ACHN (cell line): ENCODE measurements around the gene ARPP21.
"Not testable (repeated sequence)": the region's sequence is repeated elsewhere in the genome, so short reads cannot be mapped to it uniquely, and the experiment has no call there.

Experiments
- DNase-seq: peaks from one replicate; pipeline ENCODE4 v3.0.0-alpha.2; 2015
- in situ Hi-C: cut with HindIII; loops from 2 replicates; pipeline ENCODE4 v1.10.0; 2017; ENCODE audit warnings: low sequenced_read_pairs, low pct_ligation_motif_present, low pct_unique_long_range_greater_than_20kb

ARPP21 gene

DNA sequence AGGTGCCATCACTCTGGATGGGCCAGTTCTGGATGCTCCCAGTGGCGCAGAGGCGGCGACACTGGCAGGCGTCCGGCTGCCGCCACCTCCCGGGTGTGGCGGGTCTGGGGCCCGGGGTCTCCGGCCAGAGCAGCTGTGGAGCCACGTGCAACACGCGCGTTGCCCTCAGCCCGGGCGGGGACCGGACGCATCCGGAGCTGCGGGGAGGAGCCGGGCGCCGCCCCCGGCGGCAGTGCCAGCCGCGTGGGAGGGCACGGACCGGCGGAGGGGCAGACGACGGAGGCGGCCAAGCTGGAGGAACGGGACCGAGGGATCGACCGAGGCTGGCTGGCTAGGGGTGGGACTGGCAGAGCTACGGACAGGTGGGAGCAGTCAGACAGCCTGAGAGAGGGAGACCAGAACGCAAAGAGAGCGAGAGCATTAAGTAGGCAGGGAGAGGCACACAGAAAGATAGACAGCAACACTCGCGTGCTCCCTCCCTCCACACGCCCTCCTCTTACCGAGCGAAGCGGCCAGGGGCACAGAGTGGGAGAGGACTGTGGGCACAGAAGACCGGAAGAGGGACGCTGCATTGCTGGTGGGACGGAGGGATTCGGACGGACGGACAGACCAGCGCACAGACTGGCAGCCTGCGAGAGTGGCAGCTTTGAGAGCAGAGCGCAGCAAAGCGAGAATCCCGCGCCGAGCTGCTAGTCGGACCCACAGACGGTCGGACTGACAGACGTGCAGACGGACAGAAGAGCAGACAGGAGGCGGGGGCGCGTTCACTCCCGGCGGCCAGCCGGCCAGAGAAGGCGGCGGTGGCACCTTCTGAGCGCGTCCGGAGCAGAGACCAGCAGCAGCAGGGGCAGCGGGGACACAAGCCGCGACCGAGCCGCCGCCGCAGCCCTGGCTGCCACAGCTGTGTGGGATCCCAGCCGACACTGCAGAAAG, at the start of gene ARPP21:
Gene ARPP21 (plus strand): TSS at position 272 of the 933 bp plus-strand sequence. CDS start 42,227 bp downstream, outside the sequence.
- in situ Hi-C loops, result no loop called here
- DNase-seq, result peak; percentile 27

DNA sequence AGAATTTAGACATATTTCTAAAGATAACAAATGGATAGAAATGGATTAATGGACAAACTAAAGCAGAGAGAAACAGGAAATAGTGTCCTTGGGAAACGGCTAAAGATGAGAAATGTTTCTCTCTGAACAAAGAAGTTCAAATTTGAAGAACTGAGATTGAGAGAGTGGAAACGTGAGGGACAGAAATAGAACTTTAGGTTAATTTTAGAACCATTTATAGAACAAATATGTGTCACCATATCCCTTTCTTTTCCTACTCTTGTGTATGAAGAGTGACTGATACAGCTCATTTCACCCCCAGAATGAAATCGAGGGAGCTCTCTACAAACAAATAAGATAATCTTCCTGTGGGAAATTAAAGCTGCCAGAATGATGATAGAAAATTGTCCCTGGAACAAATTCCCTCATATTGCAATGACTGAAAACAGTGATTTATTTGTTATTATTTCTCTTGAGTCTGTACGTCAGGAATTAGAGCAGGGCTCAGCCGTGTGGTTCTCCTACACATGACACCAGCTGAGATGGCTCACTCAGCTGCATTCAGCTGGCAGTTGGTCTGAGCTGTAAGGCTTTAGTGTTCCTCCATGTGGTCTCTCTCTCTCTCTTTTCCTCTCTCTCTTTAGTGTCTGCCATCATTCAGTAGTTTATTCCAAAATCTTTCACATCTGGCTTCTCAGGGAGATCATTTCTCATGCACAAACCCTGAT, 46.6 kb upstream of the ARPP21 start:
- no peak for DNase-seq

DNA sequence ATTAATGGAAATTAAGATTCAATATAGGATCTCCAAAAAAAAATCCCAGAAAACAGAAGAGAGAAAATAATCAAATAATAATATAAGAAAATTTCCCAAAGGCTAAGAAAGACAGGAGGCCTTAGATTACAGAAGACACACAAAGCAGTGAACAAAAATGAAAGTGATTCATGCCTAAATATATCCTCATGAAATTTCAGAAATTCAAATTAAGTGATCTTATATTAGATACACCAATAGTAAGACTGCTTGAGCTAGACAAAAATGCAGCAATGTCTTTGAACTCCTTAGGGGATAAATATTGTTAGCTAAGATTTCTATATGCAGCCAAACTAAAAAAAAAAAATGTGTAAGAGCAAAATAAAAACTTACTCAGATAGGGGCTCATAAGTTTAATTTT, 44.6 kb upstream of the ARPP21 start:
- DNase-seq, result no peak
- in situ Hi-C loops, result no loop called here

More for the DNA sequence above, 46.6 kb upstream of the ARPP21 start:
- in situ Hi-C loops, result no loop called here

DNA sequence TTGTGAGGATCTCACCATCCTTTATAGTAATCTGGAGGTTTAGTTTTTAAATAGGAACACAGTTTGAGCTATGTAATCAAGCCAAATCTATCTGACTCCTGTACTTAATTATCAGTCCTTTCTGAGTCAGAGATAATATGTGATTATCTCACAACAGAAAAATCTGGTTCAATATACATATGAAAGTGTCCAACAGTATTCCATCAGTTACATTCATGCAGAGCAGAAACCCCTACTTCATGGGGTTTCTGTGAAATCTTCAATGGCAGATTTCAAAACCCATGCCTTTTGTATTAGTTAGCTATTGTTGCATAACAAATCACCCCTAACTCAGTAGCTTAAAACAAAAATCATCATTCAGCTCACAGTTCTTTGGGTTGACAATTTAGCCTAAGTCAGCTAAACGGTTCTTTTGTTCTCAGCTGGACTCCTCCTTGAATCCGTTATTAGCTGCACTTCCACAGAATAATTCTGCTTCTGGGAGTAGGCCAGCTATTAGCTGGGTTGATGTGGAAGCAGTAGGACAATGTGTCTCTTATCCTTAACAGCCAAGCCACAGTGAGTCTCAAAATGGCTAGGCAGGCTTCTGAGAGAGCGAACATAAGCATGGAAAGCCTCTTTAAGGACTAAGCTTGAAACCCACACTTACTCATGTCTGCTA, 42.9 kb upstream of the ARPP21 start:
- in situ Hi-C loops, result no loop called here
- no peak for DNase-seq

DNA sequence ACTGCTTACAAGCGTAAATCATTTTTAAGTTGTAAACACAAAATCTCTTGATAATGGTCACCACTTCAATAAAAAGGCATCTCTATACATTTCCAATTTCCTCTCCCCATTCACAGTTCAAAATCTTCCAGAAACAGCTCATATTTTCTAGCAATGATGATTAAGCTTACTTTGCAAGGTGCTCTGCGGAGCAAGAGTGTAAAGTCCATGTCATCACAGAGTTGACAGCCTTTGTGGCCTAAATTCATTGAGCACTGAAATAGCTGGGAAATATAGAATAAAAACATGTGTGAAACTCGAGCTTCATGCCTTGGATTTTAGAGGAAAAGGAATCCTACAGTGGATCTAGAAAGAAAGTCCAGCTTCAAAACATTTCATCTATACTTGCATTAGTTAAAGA, 41.8 kb upstream of the ARPP21 start:
- in situ Hi-C loops, result no loop called here
- no peak for DNase-seq

DNA sequence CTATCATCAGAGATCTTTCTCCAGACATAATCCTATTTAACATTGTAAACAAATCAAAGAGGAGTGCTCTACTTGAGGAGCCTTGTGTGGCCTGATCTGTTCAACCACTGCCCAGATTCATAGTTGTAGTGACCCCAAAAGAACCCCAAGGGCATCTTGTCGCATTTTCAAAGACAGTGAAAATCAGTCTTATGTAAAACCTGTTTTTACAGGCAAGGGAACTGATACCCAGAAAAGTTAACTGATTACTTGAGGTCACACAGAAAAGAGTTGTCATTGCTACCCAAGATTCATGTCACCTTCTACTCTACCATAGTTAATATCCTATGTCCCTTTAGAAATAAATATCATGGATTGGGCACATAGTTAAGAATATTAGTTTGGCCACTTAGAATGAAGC, 40.5 kb upstream of the ARPP21 start:
- in situ Hi-C loops, result no loop called here

DNA sequence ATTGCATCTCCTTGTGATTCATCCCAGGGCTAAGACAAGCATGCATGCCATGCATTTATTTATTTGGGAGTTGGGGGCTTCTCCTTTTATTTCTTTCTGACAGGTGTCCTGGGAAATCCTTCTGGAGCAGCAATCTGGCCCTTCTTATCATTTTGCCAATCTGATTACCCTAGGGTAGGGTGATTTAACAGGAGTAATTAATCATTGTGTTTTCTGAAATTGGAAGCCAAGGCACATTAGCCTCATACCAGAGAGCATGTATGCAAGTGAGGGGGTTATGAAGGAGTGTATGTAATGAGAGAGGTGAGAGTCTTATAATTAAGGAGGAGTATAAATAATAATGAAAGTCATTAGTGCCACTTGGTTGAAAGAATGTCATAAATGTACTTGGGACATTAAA, 37.4 kb upstream of the ARPP21 start:
- DNase-seq, result no peak
- in situ Hi-C loops, result no loop called here

More for the DNA sequence above, 40.5 kb upstream of the ARPP21 start:
- DNase-seq, result no peak

DNA sequence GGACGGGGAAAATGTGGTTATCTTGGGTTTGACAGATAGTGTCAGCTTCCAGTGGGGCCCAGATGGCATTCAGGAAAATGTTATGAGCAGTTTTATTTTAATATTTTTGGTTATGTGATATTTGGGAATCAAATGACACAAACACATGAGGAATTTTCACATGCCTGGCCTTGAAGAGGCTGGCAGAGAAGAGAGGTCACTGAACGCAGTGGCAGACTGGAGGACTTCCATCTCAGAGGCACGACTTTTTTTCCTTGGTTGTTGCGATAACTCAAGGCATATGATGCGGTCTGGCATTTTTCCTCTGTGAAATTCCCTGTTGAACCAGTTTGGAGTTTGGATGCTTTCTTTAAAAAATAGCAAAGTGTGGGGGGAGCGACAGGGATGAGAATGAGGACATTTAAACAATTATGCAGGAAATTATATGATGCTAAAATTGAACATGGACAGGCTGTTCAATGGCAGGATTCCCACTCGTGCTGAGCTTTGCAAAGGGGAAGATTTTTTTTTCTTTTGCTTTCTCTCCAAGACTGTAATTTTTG, 36.9 kb upstream of the ARPP21 start:
- DNase-seq, result no peak
- in situ Hi-C loops, result no loop called here

DNA sequence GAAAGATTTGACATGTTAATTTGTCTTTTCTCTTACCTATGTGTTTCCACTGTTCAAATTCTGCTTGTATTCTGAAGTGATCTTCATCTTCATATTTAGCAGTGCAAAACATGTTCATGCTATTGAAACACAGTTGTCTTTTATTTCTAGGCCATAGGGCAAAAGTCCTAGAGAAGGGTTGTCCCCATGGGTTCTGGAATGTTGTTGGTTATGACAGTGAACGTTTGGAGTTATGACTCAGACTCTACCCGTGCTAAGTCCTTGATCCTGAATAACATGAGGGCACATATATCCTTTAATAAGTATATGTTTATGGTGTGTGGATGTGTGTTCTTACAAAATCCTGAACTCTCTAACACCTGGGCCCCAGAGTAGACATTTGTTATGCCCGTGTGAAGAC, 23.0 kb upstream of the ARPP21 start:
- in situ Hi-C loops, result no loop called here
- DNase-seq, result no peak

DNA sequence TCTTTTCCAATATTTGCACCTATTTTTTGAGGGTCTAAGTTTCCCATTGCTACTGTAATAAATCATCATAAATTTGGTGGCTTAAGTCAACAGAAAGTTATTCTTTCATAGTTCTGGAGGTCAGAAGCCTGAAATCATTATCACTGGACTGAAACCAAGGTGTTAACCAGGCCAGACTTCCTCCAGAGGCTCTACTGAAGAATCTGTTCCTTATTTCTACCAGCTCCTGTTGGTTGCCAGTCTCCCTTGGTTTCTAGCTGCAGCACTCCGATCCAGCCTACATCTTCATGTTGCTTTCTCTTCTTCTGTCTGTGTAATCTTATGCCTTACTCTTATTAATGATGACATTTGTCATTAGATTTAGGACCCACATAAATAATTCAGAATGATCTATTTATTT, 22.0 kb upstream of the ARPP21 start:
- in situ Hi-C loops, result no loop called here

DNA sequence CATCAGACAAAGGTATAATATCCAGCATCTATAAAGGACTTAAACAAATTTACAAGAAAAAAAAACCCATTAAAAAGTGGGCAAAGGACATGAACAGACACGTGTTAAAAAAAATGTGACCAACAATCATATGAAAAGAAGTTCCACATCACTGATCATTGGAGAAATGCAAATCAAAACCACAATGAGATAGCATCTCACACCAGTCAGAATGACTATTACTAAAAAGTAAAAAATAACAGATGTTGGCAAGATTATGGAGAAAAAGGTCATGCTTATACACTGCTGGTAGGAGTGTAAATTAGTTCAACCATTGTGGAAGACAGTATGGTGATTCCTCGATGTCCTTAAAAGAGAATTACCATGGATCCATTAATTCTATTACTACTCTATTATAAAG, 19.1 kb upstream of the ARPP21 start:
- DNase-seq, in situ Hi-C loops: not testable (repeated sequence)

More for the DNA sequence above, 22.0 kb upstream of the ARPP21 start:
- DNase-seq, result no peak

DNA sequence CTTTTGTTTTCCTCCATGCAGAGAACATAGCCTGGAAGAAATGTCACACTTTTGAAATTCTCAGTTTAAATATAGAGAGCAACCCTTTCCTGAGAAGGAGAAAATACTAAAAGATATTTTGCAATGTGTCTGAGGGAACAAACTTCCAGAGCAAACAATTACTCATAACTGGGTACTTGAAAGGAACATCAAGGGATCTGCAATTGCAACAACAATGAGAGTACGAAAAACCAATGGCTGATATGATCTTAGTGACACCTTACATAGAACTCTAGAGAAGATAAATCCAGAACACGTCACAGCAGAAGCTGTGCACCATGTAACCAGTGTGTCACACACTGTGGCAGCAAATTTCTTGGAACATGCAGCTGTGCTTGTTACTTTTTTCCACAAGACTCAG, 14.6 kb upstream of the ARPP21 start:
- DNase-seq, result no peak
- in situ Hi-C loops, result no loop called here

DNA sequence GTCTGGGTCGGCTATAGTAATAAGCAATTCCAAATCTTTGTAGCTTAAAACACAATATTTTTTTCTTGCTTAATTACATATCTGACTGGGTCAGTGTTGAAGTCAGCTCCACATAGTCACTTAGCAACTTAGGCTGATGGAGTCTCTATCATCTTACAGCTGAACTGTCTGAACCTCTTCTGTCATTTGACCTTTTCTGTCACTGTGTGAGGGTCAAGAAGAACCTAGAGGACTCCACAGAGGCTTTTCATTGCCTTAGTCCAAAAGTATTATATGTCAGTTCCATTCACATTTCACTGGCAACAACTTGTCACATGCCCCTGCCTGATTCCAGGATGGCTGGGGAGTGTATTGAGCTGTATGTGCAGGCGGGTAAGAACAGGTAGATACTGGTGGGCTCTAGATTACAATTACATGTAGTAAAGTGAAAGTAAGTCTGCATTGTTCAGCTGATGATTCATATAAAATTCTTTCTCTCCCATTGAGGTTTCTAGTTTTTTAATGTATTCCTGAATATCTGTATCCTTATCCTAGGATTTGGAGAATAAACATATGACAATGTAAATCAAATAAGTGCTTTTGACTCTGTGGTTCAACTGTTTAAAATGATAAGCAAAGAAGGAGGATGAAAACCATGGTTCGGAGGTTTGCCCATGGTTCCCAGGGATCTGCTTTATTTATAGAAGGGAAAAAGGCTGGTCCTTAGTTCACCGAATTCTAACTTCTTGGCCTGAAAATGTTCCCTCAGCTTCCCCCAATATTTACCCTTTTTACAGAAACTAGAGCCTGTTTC, 5.8 kb upstream of the ARPP21 start:
- DNase-seq, result peak; percentile 10
- in situ Hi-C loops, result no loop called here

DNA sequence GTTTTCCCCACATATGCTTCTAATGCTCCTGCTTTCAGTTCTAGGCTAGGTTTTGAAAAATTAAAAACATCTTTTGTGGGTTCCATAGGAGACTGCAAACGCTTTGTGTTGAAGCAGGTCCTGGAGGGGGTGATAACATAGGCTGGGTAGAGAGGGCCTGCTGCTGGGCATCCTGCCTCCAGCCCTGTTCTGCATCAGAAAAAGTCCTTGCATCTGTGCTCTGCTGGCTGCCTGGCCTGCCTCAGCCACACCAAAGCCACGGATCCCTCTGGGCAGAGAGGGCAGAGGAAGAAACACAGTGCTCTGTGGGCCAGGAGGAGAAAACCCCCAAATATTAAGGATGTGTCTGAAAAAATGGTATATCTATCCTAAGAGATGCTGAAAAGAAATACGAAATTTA, 3.9 kb upstream of the ARPP21 start:
- no peak for DNase-seq

DNA sequence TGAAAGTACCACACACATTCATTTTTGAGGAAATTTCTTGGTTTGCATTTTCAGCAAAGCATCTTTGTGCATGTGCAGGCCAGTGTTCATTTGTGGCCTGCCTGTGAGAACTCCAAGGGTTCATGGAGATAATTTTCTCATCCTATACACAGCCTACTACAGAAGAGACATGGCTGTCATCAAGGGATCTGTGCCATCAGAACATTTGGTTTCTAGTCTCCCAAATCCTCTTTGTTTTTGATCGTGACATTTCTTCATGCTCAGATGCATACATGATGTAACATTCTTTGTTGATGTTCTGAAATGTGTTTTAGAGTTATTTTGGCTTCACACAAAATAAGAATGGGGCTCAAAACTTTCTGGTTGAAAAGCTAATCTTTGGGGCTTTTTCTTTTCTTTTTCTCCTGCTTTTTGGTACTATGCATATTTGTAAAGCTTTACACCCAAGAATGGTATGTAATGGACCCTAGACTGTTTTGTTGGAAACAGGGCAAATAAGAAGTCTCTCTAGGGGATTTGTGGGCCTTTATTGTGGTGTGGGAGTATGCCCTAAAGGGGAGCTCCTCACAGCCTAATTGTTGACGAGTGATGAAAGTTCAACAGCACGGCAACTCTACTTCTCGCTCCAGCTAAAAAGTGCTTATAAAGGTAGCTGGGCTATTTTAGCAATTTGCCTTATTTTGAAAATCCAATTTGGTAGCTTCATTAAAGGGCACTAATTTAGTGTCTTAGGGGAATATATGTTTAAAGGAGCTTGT, 3.2 kb upstream of the ARPP21 start:
- no peak for DNase-seq
- in situ Hi-C loops, result no loop called here

More for the DNA sequence above, 3.9 kb upstream of the ARPP21 start:
- in situ Hi-C loops, result no loop called here

DNA sequence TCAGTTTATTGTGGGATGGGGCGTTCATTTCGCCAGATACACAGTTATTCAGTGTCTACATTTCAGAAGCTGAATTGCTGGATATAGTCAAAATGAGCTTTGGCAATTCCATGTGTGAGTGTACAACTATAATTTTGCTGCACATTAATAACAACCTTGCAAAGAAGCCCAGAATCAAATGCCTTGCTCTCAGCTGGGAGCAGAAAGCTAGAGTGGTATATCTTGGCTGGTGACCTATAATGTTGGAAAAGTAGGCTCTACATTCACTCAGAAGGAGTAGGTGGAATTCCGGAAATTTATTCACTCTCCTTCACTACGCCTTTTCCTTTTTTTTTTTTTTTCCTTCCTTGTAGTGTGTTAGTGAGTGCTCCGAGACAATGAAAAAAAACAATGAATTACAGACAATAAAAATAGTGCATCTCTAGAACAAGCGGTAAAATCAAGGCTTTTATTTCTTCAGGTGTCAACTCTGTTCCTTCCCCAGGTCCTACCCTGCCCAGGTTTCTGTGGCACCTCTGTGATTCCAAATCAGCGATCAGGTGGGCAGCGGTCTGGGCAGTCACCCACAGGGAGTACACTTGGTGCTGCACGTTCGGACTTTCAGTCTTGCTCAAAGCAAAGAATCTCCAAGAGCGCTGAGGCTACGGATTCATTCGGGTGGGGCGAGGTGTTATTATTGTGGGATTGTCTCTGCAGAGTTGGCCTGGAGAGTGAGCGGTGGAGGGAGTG, 910 bp upstream of the ARPP21 start:
- no peak for DNase-seq

DNA sequence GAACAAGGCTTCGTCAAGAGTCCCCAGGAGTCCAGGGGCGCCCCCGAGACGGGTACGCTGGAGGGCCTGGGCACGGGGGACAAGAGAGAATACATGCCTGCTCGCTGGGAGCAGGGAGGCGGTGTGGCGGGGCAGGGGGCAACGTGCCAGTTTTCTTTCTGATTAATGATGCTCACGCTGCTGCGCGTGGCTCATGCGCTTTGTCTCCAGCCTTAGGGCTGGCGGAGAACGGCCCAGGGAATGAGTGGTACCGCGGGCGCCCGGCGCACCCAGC, 408 bp upstream of the ARPP21 start:
- in situ Hi-C loops, result no loop called here
- no peak for DNase-seq

More for the DNA sequence above, 910 bp upstream of the ARPP21 start:
- in situ Hi-C loops, result no loop called here
